Activated CD8-positive, alpha-beta memory T cell treated with anti-CD3 and anti-CD28 coated beads, Interleukin-2, amount 50 U/mL, for 24 hours (primary cell): ENCODE data around the gene SERPIND1.
"Not testable (repeated sequence)": the region's sequence is repeated elsewhere in the genome, so short reads cannot be mapped to it uniquely, and the experiment has no call there.

Source experiments
- DNase-seq: peaks from one replicate; pipeline ENCODE4 v3.0.0-alpha.2; 2020; ENCODE audit errors: extremely low read depth

Gene SERPIND1

GRCh38 chr22:20747223-20747622 is 26.7 kb upstream of the SERPIND1 start:
- no peak for DNase-seq

GRCh38 chr22:20748082-20748481 is 25.8 kb upstream of the SERPIND1 start:
- no peak for DNase-seq

GRCh38 chr22:20748731-20749428 is 25.0 kb upstream of the SERPIND1 start:
- no peak for DNase-seq

- no peak for DNase-seq
Measured at GRCh38 chr22:20749453-20749852, 24.5 kb upstream of the SERPIND1 start.

GRCh38 chr22:20750461-20751184 is 23.3 kb upstream of the SERPIND1 start:
- DNase-seq: no peak

GRCh38 chr22:20751185-20751851 is 22.6 kb upstream of the SERPIND1 start:
- no peak for DNase-seq

- no peak for DNase-seq
Measured at GRCh38 chr22:20752104-20752741, 21.7 kb upstream of the SERPIND1 start.

GRCh38 chr22:20752873-20753272 is 21.0 kb upstream of the SERPIND1 start:
- DNase-seq: no peak

- DNase-seq: no peak
Measured at GRCh38 chr22:20756846-20757245, 17.1 kb upstream of the SERPIND1 start.

GRCh38 chr22:20758688-20759087 is 15.2 kb upstream of the SERPIND1 start:
- DNase-seq: no peak

- no peak for DNase-seq
Measured at GRCh38 chr22:20760084-20760483, 13.8 kb upstream of the SERPIND1 start.

GRCh38 chr22:20761536-20761935 is 12.4 kb upstream of the SERPIND1 start:
- DNase-seq: no peak

- DNase-seq: no peak
Measured at GRCh38 chr22:20762233-20762796, 11.6 kb upstream of the SERPIND1 start.

GRCh38 chr22:20763630-20764470 is 10.1 kb upstream of the SERPIND1 start:
- DNase-seq: no peak

- DNase-seq: no peak
Measured at GRCh38 chr22:20764471-20764720, 9.5 kb upstream of the SERPIND1 start.

- no peak for DNase-seq
Measured at GRCh38 chr22:20764729-20765128, 9.2 kb upstream of the SERPIND1 start.

- no peak for DNase-seq
Measured at GRCh38 chr22:20765938-20766337, 8.0 kb upstream of the SERPIND1 start.

GRCh38 chr22:20766530-20766929 is 7.4 kb upstream of the SERPIND1 start:
- no peak for DNase-seq

GRCh38 chr22:20769496-20769826 is 4.5 kb upstream of the SERPIND1 start:
- not testable (repeated sequence) for DNase-seq

- DNase-seq: no peak
Measured at GRCh38 chr22:20771918-20772625, 1.8 kb upstream of the SERPIND1 start.

GRCh38 chr22:20774882-20775281 is 969 bp downstream of the SERPIND1 start:
- no peak for DNase-seq
